PC-9 (cell line): ENCODE measurements around the gene LEO1. TPM values are rescaled to one million over a fixed set of nuclear protein-coding genes. Genes with fewer than 3 reads are reported as not detected.

Experiments
- BruUV-seq: library from RNA; stranded (reverse); fragments of 400-500 nt; replicated peaks from 2 replicates; lab custom pipeline; 2021; lab: Mats Ljungman, UMichigan
- CTCF ChIA-PET: fragments of 300-600 bp; sonication (Branson Sonifier 250); formaldehyde crosslinking; loops from one replicate; lab custom pipeline; 2022; ENCODE audit warnings: antibody characterized with exemption; lab: Charles Lee
- POLR2A ChIA-PET: fragments of 300-600 bp; sonication (Branson Sonifier 250); formaldehyde crosslinking; loops from one replicate; lab custom pipeline; 2022; ENCODE audit warnings: antibody characterized with exemption; ENCODE audit not compliant: unreplicated experiment; lab: Charles Lee
- DNase-seq, 2 experiments: peaks; one replicate each; pipeline versions ENCODE4 v3.0.0 to v3.0.0-alpha.2; 2015 to 2022; ENCODE audit warnings: mixed read lengths in 1 of 2
- H2AFZ ChIP-seq: fragments of 200-600 bp; sonication (generic); 2 replicates; pipeline ENCODE4 v1.8.1; 2017; ENCODE audit warnings: antibody characterized with exemption
- H3F3A ChIP-seq: fragments of 200-600 bp; sonication (generic); 2 replicates; pipeline ENCODE4 v1.8.1; 2017; ENCODE audit warnings: antibody characterized with exemption, mild to moderate bottlenecking, low read depth; ENCODE audit not compliant: insufficient read depth
- H3K27ac ChIP-seq: fragments of 200-600 bp; sonication (generic); 2 replicates; pipeline ENCODE4 v1.6.1; 2016; ENCODE audit warnings: mixed run types
- H3K27me3 ChIP-seq: fragments of 200-600 bp; sonication (generic); 2 replicates; pipeline ENCODE4 v1.6.1; 2016; ENCODE audit warnings: low read depth, mixed run types; ENCODE audit not compliant: insufficient read depth
- H3K36me3 ChIP-seq: fragments of 200-600 bp; sonication (generic); 2 replicates; pipeline ENCODE4 v1.6.1; 2016; ENCODE audit warnings: low read depth, mixed run types
- H3K4me1 ChIP-seq: fragments of 200-600 bp; sonication (generic); replicated peaks from 2 replicates; pipeline ENCODE4 v1.6.1; 2016; ENCODE audit warnings: mixed run types; ENCODE audit not compliant: insufficient read depth
- H3K4me2 ChIP-seq: fragments of 200-600 bp; sonication (generic); 2 replicates; pipeline ENCODE4 v1.6.1; 2017; ENCODE audit warnings: mixed run types
- H3K4me3 ChIP-seq: fragments of 200-600 bp; sonication (generic); 2 replicates; pipeline ENCODE4 v1.6.1; 2016; ENCODE audit warnings: mixed run types
- H3K79me2 ChIP-seq: fragments of 200-600 bp; sonication (generic); 2 replicates; pipeline ENCODE4 v1.6.1; 2017; ENCODE audit warnings: low read depth, mixed run types
- H3K9me2 ChIP-seq: fragments of 200-600 bp; sonication (generic); 2 replicates; pipeline ENCODE4 v1.8.1; 2017; ENCODE audit warnings: mild to moderate bottlenecking; ENCODE audit not compliant: insufficient read depth
- H3K9me3 ChIP-seq: fragments of 200-600 bp; sonication (generic); 2 replicates; pipeline ENCODE4 v1.8.1; 2016; ENCODE audit warnings: low read depth; ENCODE audit not compliant: insufficient read depth
- H4K20me1 ChIP-seq: fragments of 200-600 bp; sonication (generic); 2 replicates; pipeline ENCODE4 v1.8.1; 2017; ENCODE audit not compliant: insufficient read depth
- EZH2 ChIP-seq: fragments of 200-600 bp; sonication (generic); IDR thresholded peaks from 2 replicates; pipeline ENCODE4 v1.8.0; 2017; ENCODE audit warnings: antibody characterized with exemption, low read depth
- intact Hi-C: fragments of 100-400 bp; cut with micrococcal nuclease; formaldehyde crosslinking; loops from one replicate; pipeline ENCODE4 v1.10.0; 2022; ENCODE audit not compliant: unreplicated experiment
- total RNA-seq: library from RNA; stranded (reverse); gene quantifications from 2 replicates; pipeline ENCODE4 v1.2.3, GENCODE V29; 2021
- TF ChIP-seq, protein P1 (sequence below): fragments of 200-600 bp; sonication (generic); conservative IDR thresholded peaks from 2 replicates; pipeline ENCODE4 v1.6.1; 2017; ENCODE audit warnings: mixed run types, antibody characterized with exemption, mild to moderate bottlenecking, moderate library complexity

The LEO1 gene
- total RNA-seq, 1 experiment from 2014 or later: 21.7 TPM

DNA sequence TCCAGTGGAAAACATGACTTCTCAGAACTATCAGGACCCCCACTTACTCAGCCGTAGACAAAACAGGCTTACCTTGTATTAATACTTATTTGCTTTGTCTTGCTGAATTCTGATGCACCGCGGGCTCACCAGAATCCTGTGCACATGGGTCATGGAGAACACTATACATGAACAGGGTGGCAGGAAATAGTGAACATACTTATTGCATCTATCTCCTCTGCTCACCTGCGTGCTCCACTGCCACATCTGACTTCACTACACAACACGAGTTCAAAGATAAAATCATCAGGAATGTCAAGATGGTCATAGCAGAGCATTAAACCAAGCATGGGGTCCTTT lies 36.8 kb upstream of the LEO1 start:
- Histone ChIP-seq H3K36me3 (no peaks in the 10 kb centered on the region), H3K9me2 (no peaks in the 10 kb centered on the region), H4K20me1 (no peaks in the 10 kb centered on the region), H3K4me2 (no peak overlapping the region), H3K4me3 (no peak overlapping the region), H2AFZ (no peak overlapping the region), H3K27me3 (no peaks in the 10 kb centered on the region), H3K27ac (no peak overlapping the region), H3K9me3 (no peaks in the 10 kb centered on the region), H3K79me2 (no peaks in the 10 kb centered on the region), H3F3A (no peaks in the 10 kb centered on the region), H3K4me1 (peaks cover 24% of the 10 kb centered on the region)
- no TSS peak for BruUV-seq
- POLR2A ChIA-PET: no interaction called here
- no peak for DNase-seq
- intact Hi-C loops: no loop called here
- TF ChIP-seq, protein P1, sequence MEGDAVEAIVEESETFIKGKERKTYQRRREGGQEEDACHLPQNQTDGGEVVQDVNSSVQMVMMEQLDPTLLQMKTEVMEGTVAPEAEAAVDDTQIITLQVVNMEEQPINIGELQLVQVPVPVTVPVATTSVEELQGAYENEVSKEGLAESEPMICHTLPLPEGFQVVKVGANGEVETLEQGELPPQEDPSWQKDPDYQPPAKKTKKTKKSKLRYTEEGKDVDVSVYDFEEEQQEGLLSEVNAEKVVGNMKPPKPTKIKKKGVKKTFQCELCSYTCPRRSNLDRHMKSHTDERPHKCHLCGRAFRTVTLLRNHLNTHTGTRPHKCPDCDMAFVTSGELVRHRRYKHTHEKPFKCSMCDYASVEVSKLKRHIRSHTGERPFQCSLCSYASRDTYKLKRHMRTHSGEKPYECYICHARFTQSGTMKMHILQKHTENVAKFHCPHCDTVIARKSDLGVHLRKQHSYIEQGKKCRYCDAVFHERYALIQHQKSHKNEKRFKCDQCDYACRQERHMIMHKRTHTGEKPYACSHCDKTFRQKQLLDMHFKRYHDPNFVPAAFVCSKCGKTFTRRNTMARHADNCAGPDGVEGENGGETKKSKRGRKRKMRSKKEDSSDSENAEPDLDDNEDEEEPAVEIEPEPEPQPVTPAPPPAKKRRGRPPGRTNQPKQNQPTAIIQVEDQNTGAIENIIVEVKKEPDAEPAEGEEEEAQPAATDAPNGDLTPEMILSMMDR: no peak
- TF ChIP-seq EZH2: no peak
- CTCF ChIA-PET: interaction anchor here (0.7 kb wide), 1 partner anchor 223 kb away, joined by 3 read pairs; no protein-coding TSS in a partner anchor

DNA sequence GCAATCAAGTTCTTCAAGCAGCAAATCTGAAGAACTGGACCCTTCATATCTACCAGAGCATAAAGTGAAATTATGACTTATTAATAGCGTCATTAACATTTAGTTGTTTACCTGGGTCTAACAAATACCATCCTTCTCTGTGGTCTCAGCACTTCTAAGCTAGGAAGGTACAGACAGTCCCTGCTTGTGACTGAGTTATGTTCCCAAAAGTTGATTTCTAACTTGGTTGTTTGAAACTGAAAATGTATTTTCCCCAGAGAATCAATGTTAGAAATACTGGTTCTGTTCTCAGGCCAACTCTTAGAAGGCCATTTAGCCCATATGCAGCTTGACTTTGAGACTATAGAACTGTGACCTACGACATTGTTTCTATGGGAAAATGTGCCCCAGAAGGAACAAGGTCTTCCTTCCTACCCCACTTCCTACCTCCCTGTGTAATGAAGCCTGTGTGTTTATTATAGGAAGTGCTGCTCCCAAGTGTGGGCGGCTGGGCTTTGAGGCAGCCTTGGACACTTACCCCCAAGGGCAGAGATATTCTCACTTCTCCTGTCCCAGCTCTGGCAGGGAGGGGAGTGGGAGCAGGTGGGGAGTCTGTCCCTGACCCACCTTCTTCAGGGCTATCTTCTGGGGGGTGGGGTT lies 35.2 kb upstream of the LEO1 start:
- POLR2A ChIA-PET: no interaction called here
- Histone ChIP-seq H3K27me3 (no peaks in the 10 kb centered on the region), H3K4me1 (peaks cover 20% of the 10 kb centered on the region; the same call in 1 of the 2 replicates), H3K9me2 (no peaks in the 10 kb centered on the region), H4K20me1 (no peaks in the 10 kb centered on the region), H3K4me3 (no peak overlapping the region), H3K79me2 (no peaks in the 10 kb centered on the region), H3K36me3 (no peaks in the 10 kb centered on the region), H3F3A (no peaks in the 10 kb centered on the region), H3K4me2 (no peak overlapping the region), H3K27ac (no peak overlapping the region), H2AFZ (no peak overlapping the region), H3K9me3 (no peaks in the 10 kb centered on the region)
- CTCF ChIA-PET: no interaction called here
- intact Hi-C loops: no loop called here
- no peak for DNase-seq
- no TSS peak for BruUV-seq
- no peak for TF ChIP-seq EZH2
- TF ChIP-seq, protein P1: no peak

DNA sequence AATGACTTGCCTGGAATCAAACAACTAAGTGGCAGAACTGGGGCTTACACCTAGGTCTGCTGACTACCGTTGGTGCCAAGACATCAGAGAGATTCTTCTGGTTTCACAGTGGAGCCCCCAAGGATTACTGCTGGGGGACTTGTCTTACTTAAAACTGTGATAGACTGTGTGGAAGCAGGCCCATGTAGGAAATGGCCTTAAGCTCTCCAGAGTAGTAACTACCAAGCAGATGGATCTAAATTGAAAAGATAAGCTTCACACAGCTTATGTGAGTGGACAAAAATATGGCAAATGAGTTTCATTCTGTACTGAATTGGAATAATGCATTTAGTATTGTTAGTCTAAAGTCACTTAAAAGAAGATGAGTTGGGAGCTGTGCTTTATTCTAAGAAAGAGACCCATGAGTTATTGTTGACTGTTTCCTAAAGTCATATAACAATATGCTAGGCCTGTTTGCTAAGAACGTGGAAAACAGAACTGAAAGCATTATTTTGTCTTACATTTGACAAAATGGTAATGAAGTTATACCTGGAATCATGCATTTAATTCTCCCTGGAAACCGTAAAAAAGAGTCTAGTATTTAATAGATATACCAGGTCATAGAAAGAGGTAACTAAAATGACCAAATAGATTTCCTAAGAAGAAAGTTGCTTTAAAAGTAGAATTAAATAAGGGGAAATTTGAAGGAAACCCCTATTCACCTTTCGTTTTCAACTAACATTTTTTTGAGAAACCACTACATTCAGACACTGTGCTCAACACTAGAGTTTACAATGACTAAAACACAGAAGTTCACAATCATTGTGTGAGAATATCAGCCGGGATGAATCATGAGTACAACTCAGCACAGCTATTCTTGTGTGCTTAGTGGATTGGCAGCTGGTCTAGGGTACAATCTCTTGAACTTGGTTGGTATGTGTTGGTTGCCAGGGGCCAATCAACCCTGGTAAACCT lies 34.4 kb upstream of the LEO1 start:
- H3K4me2 ChIP-seq: no peak overlapping the region
- H3K4me3 ChIP-seq: no peak overlapping the region
- no peaks in the 10 kb centered on the region for H3K79me2 ChIP-seq
- TF ChIP-seq EZH2: no peak
- TF ChIP-seq, protein P1: no peak
- H3K27me3 ChIP-seq: no peaks in the 10 kb centered on the region
- POLR2A ChIA-PET: no interaction called here
- H3K36me3 ChIP-seq: no peaks in the 10 kb centered on the region
- no peaks in the 10 kb centered on the region for H3K9me3 ChIP-seq
- no peaks in the 10 kb centered on the region for H3K9me2 ChIP-seq
- no peaks in the 10 kb centered on the region for H4K20me1 ChIP-seq
- no peak overlapping the region for H2AFZ ChIP-seq
- no peak overlapping the region for H3K27ac ChIP-seq
- no peaks in the 10 kb centered on the region for H3F3A ChIP-seq
- no TSS peak for BruUV-seq
- H3K4me1 ChIP-seq: peaks cover 14% of the 10 kb centered on the region; the same call in 1 of the 2 replicates
- intact Hi-C loops: no loop called here
- CTCF ChIA-PET: no interaction called here
- no peak for DNase-seq
